HEK293 (cell line): ENCODE results near the gene IL13.

Source experiments
- ZBTB8A ChIP-seq: fragments of 450-650 bp; formaldehyde crosslinking; IDR thresholded peaks from 2 replicates; pipeline ENCODE4 v1.5.1; 2016; ENCODE audit warnings: missing biosample characterization, missing genetic modification characterization
- ZNF10 ChIP-seq: fragments of 450-650 bp; formaldehyde crosslinking; IDR thresholded peaks from 2 replicates; pipeline ENCODE4 v1.5.1; 2017; ENCODE audit warnings: missing biosample characterization, missing genetic modification characterization
- ZNF548 ChIP-seq: fragments of 450-650 bp; formaldehyde crosslinking; IDR thresholded peaks from 2 replicates; pipeline ENCODE4 v1.5.1; 2016; ENCODE audit warnings: missing biosample characterization, missing genetic modification characterization
- TF ChIP-seq, protein P1 (sequence below): fragments of 450-650 bp; formaldehyde crosslinking; IDR thresholded peaks from 2 replicates; pipeline ENCODE4 v1.5.1; 2016; ENCODE audit warnings: missing biosample characterization, missing genetic modification characterization

DNA sequence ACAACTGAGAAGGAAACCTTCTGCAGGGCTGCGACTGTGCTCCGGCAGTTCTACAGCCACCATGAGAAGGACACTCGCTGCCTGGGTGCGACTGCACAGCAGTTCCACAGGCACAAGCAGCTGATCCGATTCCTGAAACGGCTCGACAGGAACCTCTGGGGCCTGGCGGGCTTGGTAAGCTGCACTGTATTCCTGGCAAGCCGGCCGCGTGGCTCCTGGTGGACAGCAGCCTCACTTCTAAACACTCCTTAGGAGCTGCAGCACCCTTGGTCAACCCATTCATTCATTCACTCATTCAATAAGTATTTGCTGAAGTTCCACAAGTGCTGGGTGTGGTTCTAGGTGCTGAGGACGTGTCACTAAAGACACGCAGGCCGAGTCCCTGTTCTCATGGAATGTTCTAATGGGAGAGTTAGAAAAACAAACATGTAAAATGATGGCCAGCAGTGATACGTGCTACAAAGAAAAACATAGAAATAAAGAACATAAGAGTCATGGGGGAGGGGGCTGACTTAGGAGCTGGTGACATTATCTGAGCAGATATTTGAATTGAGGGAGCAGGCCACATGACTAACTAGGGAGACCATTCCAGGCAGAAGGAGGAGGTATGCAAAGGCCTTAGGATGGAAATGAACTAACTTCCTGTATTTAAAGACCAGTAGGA lies 21.9 kb downstream of the IL13 start:
- TF ChIP-seq ZNF548 (tag by site-specific recombination) (no peak), ZBTB8A (no peak), ZNF10 (no peak)
- TF ChIP-seq, protein P1, sequence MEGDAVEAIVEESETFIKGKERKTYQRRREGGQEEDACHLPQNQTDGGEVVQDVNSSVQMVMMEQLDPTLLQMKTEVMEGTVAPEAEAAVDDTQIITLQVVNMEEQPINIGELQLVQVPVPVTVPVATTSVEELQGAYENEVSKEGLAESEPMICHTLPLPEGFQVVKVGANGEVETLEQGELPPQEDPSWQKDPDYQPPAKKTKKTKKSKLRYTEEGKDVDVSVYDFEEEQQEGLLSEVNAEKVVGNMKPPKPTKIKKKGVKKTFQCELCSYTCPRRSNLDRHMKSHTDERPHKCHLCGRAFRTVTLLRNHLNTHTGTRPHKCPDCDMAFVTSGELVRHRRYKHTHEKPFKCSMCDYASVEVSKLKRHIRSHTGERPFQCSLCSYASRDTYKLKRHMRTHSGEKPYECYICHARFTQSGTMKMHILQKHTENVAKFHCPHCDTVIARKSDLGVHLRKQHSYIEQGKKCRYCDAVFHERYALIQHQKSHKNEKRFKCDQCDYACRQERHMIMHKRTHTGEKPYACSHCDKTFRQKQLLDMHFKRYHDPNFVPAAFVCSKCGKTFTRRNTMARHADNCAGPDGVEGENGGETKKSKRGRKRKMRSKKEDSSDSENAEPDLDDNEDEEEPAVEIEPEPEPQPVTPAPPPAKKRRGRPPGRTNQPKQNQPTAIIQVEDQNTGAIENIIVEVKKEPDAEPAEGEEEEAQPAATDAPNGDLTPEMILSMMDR (tag by site-specific recombination): no peak
